ENCODE results near the gene NUDT16.

DNA sequence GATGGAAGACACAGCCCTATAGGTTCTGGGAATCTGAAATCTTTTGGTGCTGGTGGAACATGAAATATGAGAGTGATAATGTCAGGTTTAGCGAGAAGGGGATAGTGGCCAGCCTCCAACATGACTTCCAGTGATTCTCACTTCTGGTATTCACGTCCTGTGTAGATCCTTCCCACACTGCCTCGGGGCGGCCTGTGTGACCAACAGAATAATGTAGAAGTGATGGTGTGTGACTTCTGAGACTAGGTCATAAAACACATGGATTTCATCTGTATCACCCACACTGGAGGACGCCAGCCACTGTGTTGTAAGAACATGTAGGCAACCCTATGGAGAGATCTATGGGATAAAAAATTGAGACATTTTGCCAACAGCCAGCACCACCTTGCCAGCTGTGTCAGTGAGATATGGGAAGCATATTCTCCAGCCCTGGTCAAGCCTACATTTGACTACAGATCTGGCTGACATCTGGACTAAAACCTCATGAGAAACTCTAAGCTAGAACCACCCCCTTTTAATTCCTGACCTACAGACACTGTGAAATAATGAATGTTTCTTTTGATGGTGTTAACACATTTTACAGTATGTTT is 25.5 kb upstream of the NUDT16 start:
- TF ChIP-seq, protein P1, sequence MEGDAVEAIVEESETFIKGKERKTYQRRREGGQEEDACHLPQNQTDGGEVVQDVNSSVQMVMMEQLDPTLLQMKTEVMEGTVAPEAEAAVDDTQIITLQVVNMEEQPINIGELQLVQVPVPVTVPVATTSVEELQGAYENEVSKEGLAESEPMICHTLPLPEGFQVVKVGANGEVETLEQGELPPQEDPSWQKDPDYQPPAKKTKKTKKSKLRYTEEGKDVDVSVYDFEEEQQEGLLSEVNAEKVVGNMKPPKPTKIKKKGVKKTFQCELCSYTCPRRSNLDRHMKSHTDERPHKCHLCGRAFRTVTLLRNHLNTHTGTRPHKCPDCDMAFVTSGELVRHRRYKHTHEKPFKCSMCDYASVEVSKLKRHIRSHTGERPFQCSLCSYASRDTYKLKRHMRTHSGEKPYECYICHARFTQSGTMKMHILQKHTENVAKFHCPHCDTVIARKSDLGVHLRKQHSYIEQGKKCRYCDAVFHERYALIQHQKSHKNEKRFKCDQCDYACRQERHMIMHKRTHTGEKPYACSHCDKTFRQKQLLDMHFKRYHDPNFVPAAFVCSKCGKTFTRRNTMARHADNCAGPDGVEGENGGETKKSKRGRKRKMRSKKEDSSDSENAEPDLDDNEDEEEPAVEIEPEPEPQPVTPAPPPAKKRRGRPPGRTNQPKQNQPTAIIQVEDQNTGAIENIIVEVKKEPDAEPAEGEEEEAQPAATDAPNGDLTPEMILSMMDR (conservative IDR thresholded peaks at IDR 0.05), result no peak
- no peak for TF ChIP-seq EZH2 (IDR thresholded peaks at IDR 0.05; ENCODE audit: low read depth)

All from PC-9 (cell line).